Endothelial cell of umbilical vein (primary cell): ENCODE data around the gene FRMD5. TPM values are rescaled to one million over a fixed set of nuclear protein-coding genes. Genes with fewer than 3 reads are reported as not detected.

ENCODE experiments used
- BruUV-seq: library from RNA; stranded (reverse); fragments of 400-500 nt; replicated peaks from 2 replicates; lab custom pipeline; 2021; lab: Mats Ljungman, UMichigan
- CTCF ChIA-PET: fragments of 300-600, 350-600 bp; sonication (Branson Sonifier 250); formaldehyde crosslinking; loops from one replicate; lab custom pipeline; 2021; ENCODE audit warnings: antibody characterized with exemption, inconsistent platforms; lab: Charles Lee
- POLR2A ChIA-PET: fragments of 300-600, 350-600 bp; sonication (Branson Sonifier 250); formaldehyde crosslinking; loops from one replicate; lab custom pipeline; 2021; ENCODE audit warnings: antibody characterized with exemption, inconsistent platforms; lab: Charles Lee
- DNase-seq: peaks from one replicate; pipeline ENCODE4 v3.0.0-alpha.2; 2011; ENCODE audit warnings: low read depth, low spot score
- FAIRE-seq: peaks from 2 replicates; lab custom pipeline; 2011; peaks lifted over from hg19 to GRCh38; lab: Jason Lieb, UNC
- H2AFZ ChIP-seq: 2 replicates; pipeline ENCODE4 v1.6.0; 2012; ENCODE audit warnings: low read depth, low read length, control low read depth, inconsistent platforms
- H3K27ac ChIP-seq: 2 replicates; pipeline ENCODE4 v1.5.1; 2011; ENCODE audit warnings: low read depth, mild to moderate bottlenecking, control low read depth, low read length, moderate library complexity; ENCODE audit not compliant: insufficient read depth
- H3K27me3 ChIP-seq, 2 experiments: 2 replicates each; pipeline versions ENCODE4 v1.6.0 to v1.6.1; 2011; ENCODE audit warnings: low read length in 2 of 2, mixed read lengths in 1 of 2; ENCODE audit not compliant: control insufficient read depth in 2 of 2, insufficient read depth in 2 of 2
- H3K36me3 ChIP-seq, 2 experiments: 2 replicates in 1 of 2; 3 replicates in 1 of 2; pipeline ENCODE4 v1.5.1; 2011; ENCODE audit warnings: low read length in 2 of 2, mild to moderate bottlenecking in 1 of 2, moderate library complexity in 1 of 2; ENCODE audit not compliant: control insufficient read depth in 2 of 2, insufficient read depth in 2 of 2; ENCODE audit errors: extremely low read depth in 1 of 2
- H3K4me1 ChIP-seq: 3 replicates; pipeline ENCODE4 v1.5.1; 2011; ENCODE audit warnings: mild to moderate bottlenecking, low read length; ENCODE audit not compliant: control insufficient read depth, insufficient read depth; ENCODE audit errors: extremely low read depth
- H3K4me2 ChIP-seq: 2 replicates; pipeline ENCODE4 v1.6.1; 2011; ENCODE audit warnings: low read length, control low read depth, mixed read lengths; ENCODE audit not compliant: insufficient read depth
- H3K4me3 ChIP-seq, 3 experiments: fragments of 200-600 bp in 1 of 3; sonication (generic), shearing (Covaris generic) in 1 of 3; replicated peaks in 1 of 3; 2 replicates each; pipeline ENCODE4 v1.5.1; 2011 to 2016; ENCODE audit warnings: control low read depth in 3 of 3, low read length in 3 of 3, mild to moderate bottlenecking in 2 of 3, inconsistent platforms in 1 of 3, low read depth in 1 of 3, moderate library complexity in 1 of 3; ENCODE audit not compliant: insufficient read depth in 1 of 3
- H3K79me2 ChIP-seq: 2 replicates; pipeline ENCODE4 v1.6.0; 2012; ENCODE audit warnings: low read length, inconsistent platforms; ENCODE audit not compliant: control insufficient read depth, insufficient read depth
- H3K9ac ChIP-seq: replicated peaks from 2 replicates; pipeline ENCODE3; 2011; ENCODE audit warnings: low read length, control low read depth; ENCODE audit not compliant: insufficient read depth; ENCODE audit errors: extremely low read depth
- H3K9me1 ChIP-seq: replicated peaks from 3 replicates; pipeline ENCODE4 v1.6.0; 2011; ENCODE audit warnings: mild to moderate bottlenecking, low read length; ENCODE audit not compliant: control insufficient read depth, insufficient read depth; ENCODE audit errors: extremely low read depth
- H3K9me3 ChIP-seq: replicated peaks from 2 replicates; pipeline ENCODE4 v1.5.1; 2012; ENCODE audit warnings: low read length, inconsistent platforms; ENCODE audit not compliant: control insufficient read depth, insufficient read depth
- H4K20me1 ChIP-seq: replicated peaks from 2 replicates; pipeline ENCODE3; 2011; ENCODE audit warnings: mild to moderate bottlenecking, low read length; ENCODE audit not compliant: control insufficient read depth, insufficient read depth; ENCODE audit errors: extremely low read depth
- EZH2 ChIP-seq: IDR thresholded peaks from 2 replicates; pipeline ENCODE4 v1.6.1; 2012; ENCODE audit warnings: borderline replicate concordance, low read depth, mild to moderate bottlenecking, moderate library complexity, low read length, inconsistent platforms; ENCODE audit not compliant: severe bottlenecking
- FOS ChIP-seq: IDR thresholded peaks from 2 replicates; pipeline ENCODE4 v1.6.1; 2011; ENCODE audit warnings: mild to moderate bottlenecking, low read length, moderate library complexity, borderline replicate concordance; ENCODE audit not compliant: insufficient read depth
- GATA2 ChIP-seq: IDR thresholded peaks from 2 replicates; pipeline ENCODE4 v1.7.0; 2011; ENCODE audit warnings: low read depth, mild to moderate bottlenecking, moderate library complexity, mixed read lengths, low read length; ENCODE audit not compliant: insufficient read length, insufficient read depth
- JUN ChIP-seq: IDR thresholded peaks from 2 replicates; pipeline ENCODE4 v1.6.1; 2011; ENCODE audit warnings: borderline replicate concordance, low read depth; ENCODE audit not compliant: insufficient read length, insufficient read depth
- MYC ChIP-seq: IDR thresholded peaks from one replicate; pipeline ENCODE4 v1.6.1; 2011; ENCODE audit warnings: mild to moderate bottlenecking, low read depth, low read length
- POLR2A ChIP-seq: IDR thresholded peaks from 2 replicates; pipeline ENCODE4 v1.6.1; 2012; ENCODE audit warnings: low read depth, mild to moderate bottlenecking, control low read depth, low read length
- POLR2AphosphoS5 ChIP-seq: IDR thresholded peaks from 2 replicates; pipeline ENCODE4 v1.6.1; 2012; ENCODE audit warnings: low read depth, mild to moderate bottlenecking, control low read depth, low read length, moderate library complexity; ENCODE audit not compliant: insufficient read depth
- dilution Hi-C: fragments of 300-500 bp; cut with MboI; formaldehyde crosslinking; loops from one replicate; pipeline ENCODE4 v1.15.0; 2019; ENCODE audit warnings: low sequenced_read_pairs; ENCODE audit not compliant: extremely low pct_ligation_motif_present
- intact Hi-C: fragments of 100-400 bp; cut with micrococcal nuclease; formaldehyde crosslinking; loops from one replicate; pipeline ENCODE4 v1.10.0; 2022
- polyA plus RNA-seq, 4 experiments: library from polyadenylated mRNA; depleted of rRNA in 3 of 4; stranded (reverse) in 3 of 4; unstranded in 1 of 4; fragments of >200 nt; gene quantifications; 2 replicates each; pipeline versions ENCODE4 v1.2.1 to v1.2.3, GENCODE V29; 2011 to 2012; ENCODE audit warnings: missing spikeins in 1 of 4
- total RNA-seq: library from RNA; stranded (reverse); gene quantifications from 2 replicates; pipeline ENCODE4 v1.2.3, GENCODE V29; 2021
- TF ChIP-seq, protein P1 (sequence below): IDR thresholded peaks from 2 replicates; pipeline ENCODE4 v1.6.1; 2011; ENCODE audit not compliant: insufficient read depth, insufficient read length
- TF ChIP-seq, protein P2 (sequence below), 2 donors: IDR thresholded peaks; 1 replicate in 1 of 2; 2 replicates in 1 of 2; pipeline ENCODE4 v1.5.1; 2011; ENCODE audit warnings: low read length in 2 of 2, mild to moderate bottlenecking in 2 of 2, moderate library complexity in 2 of 2, control low read depth in 1 of 2, inconsistent platforms in 1 of 2, low read depth in 1 of 2; ENCODE audit not compliant: insufficient read depth in 1 of 2; ENCODE audit errors: extremely low read depth in 1 of 2

The FRMD5 gene
- total and polyA plus RNA-seq, 2 donors (not counting 3 experiments of a cell fraction or from before 2014, with no cell fraction given), result 16.7 to 20.2 TPM

DNA sequence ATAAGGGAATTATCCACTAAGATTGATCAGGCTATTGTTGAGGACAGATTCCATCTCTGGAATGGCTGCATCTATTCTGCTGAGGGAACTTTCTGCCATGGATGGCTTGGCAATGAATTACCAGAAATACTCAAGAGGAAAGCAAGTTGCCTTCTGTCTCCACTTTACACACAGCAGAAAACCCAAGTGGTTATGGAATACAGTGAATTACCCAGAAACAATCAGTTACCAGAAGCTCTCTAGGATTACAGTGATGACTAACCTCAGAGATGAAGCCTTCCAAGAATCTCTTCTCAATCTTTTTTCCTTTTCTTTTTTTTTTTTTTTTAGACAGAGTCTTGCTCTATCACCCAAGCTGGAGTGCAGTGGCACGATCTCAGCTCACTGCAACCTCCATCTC lies 185.0 kb downstream of the FRMD5 start:
- H3K27me3 ChIP-seq, result no peaks in the 10 kb centered on the region
- POLR2A ChIA-PET, result interaction anchor here (0.6 kb wide), 1 partner anchor 19 kb away, joined by 3 read pairs; no protein-coding TSS in a partner anchor
- H2AFZ ChIP-seq, result no peak overlapping the region
- no peak overlapping the region for H3K4me2 ChIP-seq
- TF ChIP-seq GATA2 (no peak), MYC (no peak), FOS (no peak), POLR2AphosphoS5 (no peak), EZH2 (no peak), JUN (no peak), POLR2A (no peak)
- TF ChIP-seq, protein P1, sequence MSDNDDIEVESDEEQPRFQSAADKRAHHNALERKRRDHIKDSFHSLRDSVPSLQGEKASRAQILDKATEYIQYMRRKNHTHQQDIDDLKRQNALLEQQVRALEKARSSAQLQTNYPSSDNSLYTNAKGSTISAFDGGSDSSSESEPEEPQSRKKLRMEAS, result no peak
- TF ChIP-seq, protein P2, sequence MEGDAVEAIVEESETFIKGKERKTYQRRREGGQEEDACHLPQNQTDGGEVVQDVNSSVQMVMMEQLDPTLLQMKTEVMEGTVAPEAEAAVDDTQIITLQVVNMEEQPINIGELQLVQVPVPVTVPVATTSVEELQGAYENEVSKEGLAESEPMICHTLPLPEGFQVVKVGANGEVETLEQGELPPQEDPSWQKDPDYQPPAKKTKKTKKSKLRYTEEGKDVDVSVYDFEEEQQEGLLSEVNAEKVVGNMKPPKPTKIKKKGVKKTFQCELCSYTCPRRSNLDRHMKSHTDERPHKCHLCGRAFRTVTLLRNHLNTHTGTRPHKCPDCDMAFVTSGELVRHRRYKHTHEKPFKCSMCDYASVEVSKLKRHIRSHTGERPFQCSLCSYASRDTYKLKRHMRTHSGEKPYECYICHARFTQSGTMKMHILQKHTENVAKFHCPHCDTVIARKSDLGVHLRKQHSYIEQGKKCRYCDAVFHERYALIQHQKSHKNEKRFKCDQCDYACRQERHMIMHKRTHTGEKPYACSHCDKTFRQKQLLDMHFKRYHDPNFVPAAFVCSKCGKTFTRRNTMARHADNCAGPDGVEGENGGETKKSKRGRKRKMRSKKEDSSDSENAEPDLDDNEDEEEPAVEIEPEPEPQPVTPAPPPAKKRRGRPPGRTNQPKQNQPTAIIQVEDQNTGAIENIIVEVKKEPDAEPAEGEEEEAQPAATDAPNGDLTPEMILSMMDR (IDR thresholded peaks at IDR 0.05; ENCODE audit: extremely low read depth in 1 of 2, insufficient read depth in 1 of 2, low read depth in 1 of 2, low read length in 2 of 2), result no peak
- H4K20me1 ChIP-seq, result no peaks in the 10 kb centered on the region
- DNase-seq, result no peak
- CTCF ChIA-PET, result interaction anchor here (0.7 to 4.2 kb wide), 4 partner anchors 12 to 56 kb away, joined by 3 to 26 read pairs (median 8); no protein-coding TSS in a partner anchor
- FAIRE-seq, result no peak
- no peaks in the 10 kb centered on the region for H3K9me3 ChIP-seq
- BruUV-seq, result no TSS peak
- H3K4me3 ChIP-seq, result no peak overlapping the region
- intact Hi-C loops (no loop called here), dilution Hi-C loops (no loop called here)
- H3K9me1 ChIP-seq, result no peaks in the 10 kb centered on the region
- no peaks in the 10 kb centered on the region for H3K79me2 ChIP-seq
- H3K36me3 ChIP-seq, result no peaks in the 10 kb centered on the region
- H3K9ac ChIP-seq, result no peak overlapping the region
- H3K4me1 ChIP-seq, result peaks cover 8% of the 10 kb centered on the region
- H3K27ac ChIP-seq, result no peak overlapping the region
